Measurements from ENCODE around the gene PRR36. TPM values are rescaled to one million over a fixed set of nuclear protein-coding genes. Genes with fewer than 3 reads are reported as not detected.

PRR36 gene
- polyA plus RNA-seq, 4 donors = 0.22 to 0.47 TPM; not detected in 2

GRCh38 chr19:7851623-7852500 lies 22.3 kb downstream of the PRR36 start:
- Histone ChIP-seq H3K4me1 (ENCODE audit: control insufficient read depth in 3 of 3, insufficient read depth in 2 of 3, low read depth in 1 of 3, low read length in 2 of 3) (peaks cover 0 to 6% (median 0%) of the 10 kb centered on the region in 3 donors), H3K4me3 (ENCODE audit: low read depth in 1 of 3, low read length in 3 of 3) (no peak overlapping the region), H3K27me3 (ENCODE audit: control insufficient read depth in 3 of 3, insufficient read depth in 3 of 3, low read length in 3 of 3) (no peaks in the 10 kb centered on the region), H3K9me3 (ENCODE audit: control insufficient read depth in 2 of 2, insufficient read depth in 1 of 2, low read depth in 1 of 2, low read length in 1 of 2) (no peaks in the 10 kb centered on the region), H3K27ac (ENCODE audit: low read depth in 1 of 3, low read length in 2 of 3) (no peak overlapping the region), H3K36me3 (ENCODE audit: control insufficient read depth in 3 of 3, insufficient read depth in 2 of 3, low read depth in 1 of 3, low read length in 3 of 3) (peaks cover 0 to 6% (median 0%) of the 10 kb centered on the region in 3 donors)
- DNase-seq (no peak), FAIRE-seq (no peak)
- WGBS, 3 donors = 85 to 88% (median 86%) methylated on average over 24 to 26 of the region's 26 CpGs

DNA sequence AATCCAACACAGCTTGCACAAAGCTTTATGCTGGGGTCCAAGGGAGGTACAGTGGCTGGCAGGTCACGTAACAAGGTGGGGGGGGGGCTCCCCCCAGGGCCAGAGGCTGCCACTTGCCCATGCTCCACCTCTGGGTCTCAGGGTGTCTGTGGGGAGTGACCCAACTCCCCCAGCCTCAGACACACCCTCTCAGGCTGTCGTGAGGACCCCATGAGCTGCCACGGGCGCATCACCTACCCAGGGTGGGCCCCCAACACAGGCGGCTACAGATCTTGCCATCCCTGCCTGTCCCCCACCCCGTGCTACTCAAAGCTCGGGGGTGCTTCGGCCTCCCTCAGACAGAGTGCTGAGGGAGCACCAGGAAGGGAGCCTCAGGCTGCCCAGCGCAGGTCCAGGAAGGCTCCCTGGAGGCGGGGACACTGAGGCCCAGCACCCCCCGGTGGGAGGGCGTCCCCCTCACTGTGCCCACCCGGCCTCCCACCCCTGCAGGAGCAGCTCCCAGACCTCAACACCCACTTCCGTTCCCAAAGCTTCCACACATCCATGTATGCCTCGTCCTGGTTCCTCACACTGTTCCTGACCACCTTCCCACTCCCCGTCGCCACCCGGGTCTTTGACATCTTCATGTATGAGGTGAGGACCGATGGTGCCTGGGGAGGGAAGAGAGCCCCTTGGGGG lies 23.1 kb downstream of the PRR36 start:
- 90 to 92% (median 90%) methylated on average over 18 to 19 of the region's 19 CpGs for WGBS, 3 donors
- peaks cover 0 to 6% (median 0%) of the 10 kb centered on the region in 3 donors for H3K36me3 ChIP-seq (ENCODE audit: control insufficient read depth in 3 of 3, insufficient read depth in 2 of 3, low read depth in 1 of 3, low read length in 3 of 3)
- no peak overlapping the region for H3K27ac ChIP-seq (ENCODE audit: low read depth in 1 of 3, low read length in 2 of 3)
- H3K4me1 ChIP-seq (ENCODE audit: control insufficient read depth in 3 of 3, insufficient read depth in 2 of 3, low read depth in 1 of 3, low read length in 2 of 3) = peaks cover 0 to 6% (median 0%) of the 10 kb centered on the region in 3 donors
- DNase-seq (no peak), FAIRE-seq (no peak)
- no peaks in the 10 kb centered on the region for H3K27me3 ChIP-seq (ENCODE audit: control insufficient read depth in 3 of 3, insufficient read depth in 3 of 3, low read length in 3 of 3)
- H3K9me3 ChIP-seq (ENCODE audit: control insufficient read depth in 2 of 2, insufficient read depth in 1 of 2, low read depth in 1 of 2, low read length in 1 of 2) = no peaks in the 10 kb centered on the region
- no peak overlapping the region for H3K4me3 ChIP-seq (ENCODE audit: low read depth in 1 of 3, low read length in 3 of 3)

DNA sequence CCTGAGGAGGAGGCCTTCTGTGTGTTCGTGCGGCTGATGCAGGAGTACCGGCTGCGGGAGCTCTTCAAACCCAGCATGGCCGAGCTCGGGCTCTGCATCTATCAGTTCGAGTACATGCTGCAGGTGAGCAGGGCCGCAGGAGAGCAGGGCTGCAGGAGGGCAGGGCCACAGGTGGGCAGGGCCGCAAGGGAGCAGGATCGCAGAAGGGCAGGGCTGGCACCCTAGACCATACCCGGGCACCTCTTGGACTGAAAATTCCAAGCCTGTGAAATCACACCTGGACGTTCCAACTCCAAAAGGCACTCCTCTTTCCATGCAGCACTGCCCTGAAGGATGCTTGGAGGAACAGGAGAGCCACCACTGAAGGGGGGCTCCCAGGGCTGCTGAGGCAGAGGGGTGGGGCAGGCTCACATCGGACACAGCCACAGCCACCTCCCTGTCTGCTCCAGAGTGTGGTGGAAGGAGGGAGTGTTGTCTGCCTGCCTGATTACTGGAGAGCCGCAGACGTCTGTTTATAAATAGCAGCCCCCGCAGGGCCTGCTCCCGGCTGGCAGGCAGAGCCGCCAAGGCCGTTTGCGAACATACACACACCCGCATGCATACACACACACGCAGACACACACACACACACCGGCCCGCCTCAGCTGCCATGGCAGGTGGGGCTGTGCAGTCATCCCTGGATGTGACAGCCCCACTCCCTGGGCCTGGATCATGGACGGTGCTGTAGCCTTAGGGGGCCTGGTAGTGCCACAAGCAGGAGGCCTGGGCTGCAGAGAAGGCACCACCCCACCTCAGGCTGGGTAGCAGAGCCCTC lies 24.0 kb downstream of the PRR36 start:
- no peak overlapping the region for H3K27ac ChIP-seq (ENCODE audit: low read depth in 1 of 3, low read length in 2 of 3)
- DNase-seq (no peak), FAIRE-seq (no peak)
- H3K4me1 ChIP-seq (ENCODE audit: control insufficient read depth in 3 of 3, insufficient read depth in 2 of 3, low read depth in 1 of 3, low read length in 2 of 3) = peaks cover 0 to 8% (median 0%) of the 10 kb centered on the region in 3 donors
- no peaks in the 10 kb centered on the region for H3K27me3 ChIP-seq (ENCODE audit: control insufficient read depth in 3 of 3, insufficient read depth in 3 of 3, low read length in 3 of 3)
- H3K9me3 ChIP-seq (ENCODE audit: control insufficient read depth in 2 of 2, insufficient read depth in 1 of 2, low read depth in 1 of 2, low read length in 1 of 2) = no peaks in the 10 kb centered on the region
- H3K4me3 ChIP-seq (ENCODE audit: low read depth in 1 of 3, low read length in 3 of 3) = no peak overlapping the region
- 60 to 71% (median 65%) methylated on average over 20 to 25 of the region's 25 CpGs for WGBS, 3 donors
- peaks cover 0 to 6% (median 0%) of the 10 kb centered on the region in 3 donors for H3K36me3 ChIP-seq (ENCODE audit: control insufficient read depth in 3 of 3, insufficient read depth in 2 of 3, low read depth in 1 of 3, low read length in 3 of 3)

DNA sequence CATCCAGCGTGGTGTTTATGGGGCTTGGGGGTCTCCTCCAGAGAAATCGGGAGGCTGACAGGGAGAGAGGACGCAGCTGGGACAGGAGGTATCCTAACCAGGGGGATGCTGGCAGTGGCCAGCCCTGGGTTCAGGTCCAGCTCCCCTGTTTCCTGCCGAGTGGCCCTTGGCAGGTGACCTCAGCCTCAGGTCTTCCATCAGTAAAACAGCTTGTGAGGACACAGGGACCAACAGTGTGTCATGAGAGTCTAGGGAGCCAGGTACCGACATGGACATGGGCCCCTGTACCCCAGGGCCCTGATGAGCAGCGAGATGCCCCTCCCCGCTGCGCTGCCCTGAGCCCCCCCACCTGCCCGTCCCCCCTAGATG lies 24.6 kb downstream of the PRR36 start:
- H3K27me3 ChIP-seq (ENCODE audit: control insufficient read depth in 3 of 3, insufficient read depth in 3 of 3, low read length in 3 of 3) = no peaks in the 10 kb centered on the region

GRCh38 chr19:7848779-7849457 lies 25.3 kb downstream of the PRR36 start:
- Histone ChIP-seq H3K4me1 (ENCODE audit: control insufficient read depth in 3 of 3, insufficient read depth in 2 of 3, low read depth in 1 of 3, low read length in 2 of 3) (peaks cover 0 to 16% (median 0%) of the 10 kb centered on the region in 3 donors), H3K4me3 (ENCODE audit: low read depth in 1 of 3, low read length in 3 of 3) (no peak overlapping the region), H3K9me3 (ENCODE audit: control insufficient read depth in 2 of 2, insufficient read depth in 1 of 2, low read depth in 1 of 2, low read length in 1 of 2) (no peaks in the 10 kb centered on the region), H3K27me3 (ENCODE audit: control insufficient read depth in 3 of 3, insufficient read depth in 3 of 3, low read length in 3 of 3) (no peaks in the 10 kb centered on the region), H3K27ac (ENCODE audit: low read depth in 1 of 3, low read length in 2 of 3) (no peak overlapping the region), H3K36me3 (ENCODE audit: control insufficient read depth in 3 of 3, insufficient read depth in 2 of 3, low read depth in 1 of 3, low read length in 3 of 3) (peaks cover 0 to 9% (median 0%) of the 10 kb centered on the region in 3 donors)
- no peak for FAIRE-seq
- WGBS, 3 donors = 92 to 94% (median 92%) methylated on average over 33 to 34 of the region's 34 CpGs
- no peak for DNase-seq

More for the DNA sequence above, 24.6 kb downstream of the PRR36 start:
- Histone ChIP-seq H3K9me3 (ENCODE audit: control insufficient read depth in 2 of 2, insufficient read depth in 1 of 2, low read depth in 1 of 2, low read length in 1 of 2) (no peaks in the 10 kb centered on the region), H3K27ac (ENCODE audit: low read depth in 1 of 3, low read length in 2 of 3) (no peak overlapping the region), H3K4me1 (ENCODE audit: control insufficient read depth in 3 of 3, insufficient read depth in 2 of 3, low read depth in 1 of 3, low read length in 2 of 3) (peaks cover 0 to 14% (median 0%) of the 10 kb centered on the region in 3 donors), H3K4me3 (ENCODE audit: low read depth in 1 of 3, low read length in 3 of 3) (no peak overlapping the region), H3K36me3 (ENCODE audit: control insufficient read depth in 3 of 3, insufficient read depth in 2 of 3, low read depth in 1 of 3, low read length in 3 of 3) (peaks cover 0 to 9% (median 0%) of the 10 kb centered on the region in 3 donors)
- FAIRE-seq (no peak), DNase-seq (no peak)
- WGBS, 3 donors = 90 to 94% (median 91%) methylated on average over 8 to 9 of the region's 9 CpGs

DNA sequence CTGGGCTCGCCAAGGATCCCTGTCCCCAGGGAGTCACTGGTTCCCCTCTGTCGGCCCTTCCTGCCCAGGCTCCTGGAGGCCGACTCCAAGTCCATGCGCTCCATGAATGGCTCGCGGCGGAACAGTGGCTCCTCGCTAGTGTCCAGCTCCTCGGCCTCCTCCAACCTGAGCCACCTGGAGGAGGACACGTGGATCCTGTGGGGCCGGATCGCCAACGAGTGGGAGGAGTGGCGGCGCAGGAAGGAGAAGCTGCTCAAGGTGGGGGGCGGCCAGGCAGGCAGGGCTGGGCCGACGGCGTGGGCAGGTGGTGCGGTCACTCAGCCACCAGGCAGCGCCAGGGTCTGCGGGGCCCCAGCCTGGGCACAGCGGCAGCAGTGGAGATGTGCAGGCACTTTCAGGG lies 26.5 kb downstream of the PRR36 start:
- peaks cover 0 to 13% (median 0%) of the 10 kb centered on the region in 3 donors for H3K4me1 ChIP-seq (ENCODE audit: control insufficient read depth in 3 of 3, insufficient read depth in 2 of 3, low read depth in 1 of 3, low read length in 2 of 3)
- no peak overlapping the region for H3K27ac ChIP-seq (ENCODE audit: low read depth in 1 of 3, low read length in 2 of 3)
- no peaks in the 10 kb centered on the region for H3K9me3 ChIP-seq (ENCODE audit: control insufficient read depth in 2 of 2, insufficient read depth in 1 of 2, low read depth in 1 of 2, low read length in 1 of 2)
- H3K36me3 ChIP-seq (ENCODE audit: control insufficient read depth in 3 of 3, insufficient read depth in 2 of 3, low read depth in 1 of 3, low read length in 3 of 3) = peaks cover 0 to 9% (median 0%) of the 10 kb centered on the region in 3 donors
- no peaks in the 10 kb centered on the region for H3K27me3 ChIP-seq (ENCODE audit: control insufficient read depth in 3 of 3, insufficient read depth in 3 of 3, low read length in 3 of 3)
- FAIRE-seq = no peak
- no peak for DNase-seq
- H3K4me3 ChIP-seq (ENCODE audit: low read depth in 1 of 3, low read length in 3 of 3) = no peak overlapping the region
- WGBS, 3 donors = 92 to 94% (median 94%) methylated on average over 23 of the region's 23 CpGs

- FAIRE-seq (no peak), DNase-seq (no peak)
- Histone ChIP-seq H3K27ac (ENCODE audit: low read depth in 1 of 3, low read length in 2 of 3) (no peak overlapping the region), H3K27me3 (ENCODE audit: control insufficient read depth in 3 of 3, insufficient read depth in 3 of 3, low read length in 3 of 3) (no peaks in the 10 kb centered on the region), H3K36me3 (ENCODE audit: control insufficient read depth in 3 of 3, insufficient read depth in 2 of 3, low read depth in 1 of 3, low read length in 3 of 3) (peaks cover 0 to 9% (median 0%) of the 10 kb centered on the region in 3 donors), H3K4me1 (ENCODE audit: control insufficient read depth in 3 of 3, insufficient read depth in 2 of 3, low read depth in 1 of 3, low read length in 2 of 3) (peaks cover 0 to 13% (median 0%) of the 10 kb centered on the region in 3 donors), H3K4me3 (ENCODE audit: low read depth in 1 of 3, low read length in 3 of 3) (no peak overlapping the region), H3K9me3 (ENCODE audit: control insufficient read depth in 2 of 2, insufficient read depth in 1 of 2, low read depth in 1 of 2, low read length in 1 of 2) (no peaks in the 10 kb centered on the region)
- 89 to 92% (median 92%) methylated on average over 19 of the region's 19 CpGs for WGBS, 3 donors
Observed at GRCh38 chr19:7846155-7846646, 28.0 kb downstream of the PRR36 start.

All from small intestine (tissue), 7 donors.